ENCODE data around the gene EDARADD. TPM values are rescaled to one million over a fixed set of nuclear protein-coding genes. Genes with fewer than 3 reads are reported as not detected.

Gene EDARADD
- total RNA-seq, 1 experiment from 2014 or later = 0.30 TPM

- TF ChIP-seq, protein P1, sequence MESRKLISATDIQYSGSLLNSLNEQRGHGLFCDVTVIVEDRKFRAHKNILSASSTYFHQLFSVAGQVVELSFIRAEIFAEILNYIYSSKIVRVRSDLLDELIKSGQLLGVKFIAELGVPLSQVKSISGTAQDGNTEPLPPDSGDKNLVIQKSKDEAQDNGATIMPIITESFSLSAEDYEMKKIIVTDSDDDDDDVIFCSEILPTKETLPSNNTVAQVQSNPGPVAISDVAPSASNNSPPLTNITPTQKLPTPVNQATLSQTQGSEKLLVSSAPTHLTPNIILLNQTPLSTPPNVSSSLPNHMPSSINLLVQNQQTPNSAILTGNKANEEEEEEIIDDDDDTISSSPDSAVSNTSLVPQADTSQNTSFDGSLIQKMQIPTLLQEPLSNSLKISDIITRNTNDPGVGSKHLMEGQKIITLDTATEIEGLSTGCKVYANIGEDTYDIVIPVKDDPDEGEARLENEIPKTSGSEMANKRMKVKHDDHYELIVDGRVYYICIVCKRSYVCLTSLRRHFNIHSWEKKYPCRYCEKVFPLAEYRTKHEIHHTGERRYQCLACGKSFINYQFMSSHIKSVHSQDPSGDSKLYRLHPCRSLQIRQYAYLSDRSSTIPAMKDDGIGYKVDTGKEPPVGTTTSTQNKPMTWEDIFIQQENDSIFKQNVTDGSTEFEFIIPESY (IDR thresholded peaks at IDR 0.05; ENCODE audit: extremely low read depth, insufficient replicate concordance, low read length) = no peak
- no peak for TF ChIP-seq POLR2A (IDR thresholded peaks at IDR 0.05; ENCODE audit: borderline replicate concordance, extremely low read depth, insufficient read depth, insufficient read length)
- no peak for TF ChIP-seq JUND (IDR thresholded peaks at IDR 0.05)
- TF ChIP-seq MAX (IDR thresholded peaks at IDR 0.05) = no peak
- no peak for TF ChIP-seq CEBPB (IDR thresholded peaks at IDR 0.05; ENCODE audit: low read depth)
- TF ChIP-seq TCF7L2 (IDR thresholded peaks at IDR 0.05; ENCODE audit: borderline replicate concordance, extremely low read depth, insufficient read depth, insufficient read length) = no peak
Measured at GRCh38 chr1:236371083-236371482, 23.0 kb upstream of the EDARADD start (continued).

- ATAC-seq (no peak), DNase-seq (ENCODE audit: low read depth, low spot score) (no peak)
- no peak overlapping the region for H3K4me2 ChIP-seq (ENCODE audit: low read length)
- H3K79me2 ChIP-seq (ENCODE audit: insufficient read depth, low read length) = no peaks in the 10 kb centered on the region
- H2AFZ ChIP-seq (ENCODE audit: low read depth, low read length, poor library complexity, severe bottlenecking) = no peak overlapping the region
- no TSS peak for BruUV-seq (replicated peaks)
- no peak overlapping the region for H3K27ac ChIP-seq (ENCODE audit: low read depth, low read length)
- no peak overlapping the region for H3K4me3 ChIP-seq (replicated peaks in 1 of 2; ENCODE audit: low read depth in 1 of 2, low read length in 2 of 2)
- intact Hi-C loops (cut with micrococcal nuclease) = no loop called here
- ChIA-PET POLR2A (no interaction called here), RAD21 (ENCODE audit: low non-redundant PET in 1 of 2, low total read pairs in 2 of 2, uncharacterized antibody in 2 of 2, unreplicated experiment in 2 of 2) (no interaction called here), CTCF (no interaction called here)
- H3K9me3 ChIP-seq (ENCODE audit: control insufficient read depth in 1 of 2, insufficient read depth in 1 of 2, low read depth in 1 of 2, low read length in 2 of 2) = peaks cover 0 to 3% of the 10 kb centered on the region in 2 experiments; a peak in 1 of 4 replicates
- H3K36me3 ChIP-seq (ENCODE audit: control insufficient read depth in 1 of 2, insufficient read depth in 2 of 2, low read length in 2 of 2) = no peaks in the 10 kb centered on the region
- no peak overlapping the region for H3K9ac ChIP-seq (ENCODE audit: low read length)
- H3K4me1 ChIP-seq (ENCODE audit: control insufficient read depth in 1 of 2, insufficient read depth in 2 of 2, low read length in 2 of 2) = no peaks in the 10 kb centered on the region
- TF ChIP-seq CBX3 (IDR thresholded peaks at IDR 0.05; ENCODE audit: low read depth) = no peak
- TF ChIP-seq SIN3A (IDR thresholded peaks at IDR 0.05; ENCODE audit: low read depth) = no peak
- TF ChIP-seq ZNF274 (IDR thresholded peaks at IDR 0.05; ENCODE audit: low read depth, low read length) = no peak
- no peak for TF ChIP-seq SP1 (IDR thresholded peaks at IDR 0.05; ENCODE audit: low read depth)
- no peak for TF ChIP-seq POLR2A (IDR thresholded peaks at IDR 0.05; ENCODE audit: borderline replicate concordance, extremely low read depth, insufficient read depth, insufficient read length)
- TF ChIP-seq JUND (IDR thresholded peaks at IDR 0.05) = no peak
- TF ChIP-seq ELF1 (IDR thresholded peaks at IDR 0.05; ENCODE audit: borderline replicate concordance, low read depth) = no peak
- TF ChIP-seq SRF (IDR thresholded peaks at IDR 0.05; ENCODE audit: low read depth) = no peak
- H3K9me2 ChIP-seq (ENCODE audit: insufficient read depth) = no peaks in the 10 kb centered on the region
- H4K20me1 ChIP-seq (ENCODE audit: insufficient read depth) = no peaks in the 10 kb centered on the region
- H3K27me3 ChIP-seq (ENCODE audit: insufficient read depth, low read length) = no peaks in the 10 kb centered on the region
Measured at GRCh38 chr1:236377832-236378535, 16.1 kb upstream of the EDARADD start.

Data from HCT116 (cell line).